BLaER1 treated with 17β-estradiol and CSF1 and Interleukin-3, amounts not matched to agents 10 nM and 100 nM (cell line): ENCODE results near the gene PSD.

Experiments
- H3K27ac ChIP-seq, 11 experiments: shearing (Covaris generic); formaldehyde crosslinking; 2 replicates each; pipeline ENCODE4 v1.8.1; 2022
- H3K27me3 ChIP-seq, 11 experiments: shearing (Covaris generic); formaldehyde crosslinking; 2 replicates each; pipeline ENCODE4 v1.8.1; 2022
- H3K36me3 ChIP-seq, 11 experiments: shearing (Covaris generic); formaldehyde crosslinking; 2 replicates each; pipeline ENCODE4 v1.8.1; 2022
- H3K4me1 ChIP-seq, 10 experiments: shearing (Covaris generic); formaldehyde crosslinking; 2 replicates each; pipeline ENCODE4 v1.8.1; 2022
- H3K4me2 ChIP-seq, 11 experiments: shearing (Covaris generic); formaldehyde crosslinking; 2 replicates each; pipeline ENCODE4 v1.8.1; 2022
- H3K4me3 ChIP-seq, 10 experiments: shearing (Covaris generic); formaldehyde crosslinking; 2 replicates each; pipeline ENCODE4 v1.8.1; 2022
- H3K9ac ChIP-seq, 11 experiments: shearing (Covaris generic); formaldehyde crosslinking; 2 replicates each; pipeline ENCODE4 v1.8.1; 2022
- H3K9me3 ChIP-seq, 11 experiments: shearing (Covaris generic); formaldehyde crosslinking; replicated peaks in 1 of 11; 2 replicates each; pipeline ENCODE4 v1.8.1; 2022
- H4K20me1 ChIP-seq, 11 experiments: shearing (Covaris generic); formaldehyde crosslinking; 2 replicates each; pipeline ENCODE4 v1.8.1; 2022
- Cebpa-rat ChIP-seq, 11 experiments: shearing (Covaris generic); IDR thresholded peaks; 2 replicates each; pipeline ENCODE4 v1.8.1; 2022

Gene PSD

DNA sequence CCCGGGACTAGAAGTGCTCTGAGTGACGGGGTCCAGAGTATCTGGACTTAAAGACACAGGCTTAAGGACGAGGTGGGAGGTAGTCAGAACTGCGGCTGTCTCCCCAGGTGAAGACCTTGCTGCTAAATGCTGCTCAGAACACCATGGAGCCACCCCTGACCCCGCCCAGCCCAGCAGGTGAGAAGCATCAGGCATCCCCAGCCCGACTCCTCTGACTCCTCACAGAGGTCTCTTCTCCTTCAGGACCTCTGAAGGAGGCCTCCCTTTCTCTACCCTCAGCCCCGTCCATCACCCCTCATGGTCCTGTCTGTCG lies 17.3 kb downstream of the PSD start:
- no peak overlapping the region; a peak in 1 of 22 replicates for H3K4me2 ChIP-seq
- H3K36me3 ChIP-seq: peaks cover 13 to 68% (median 38%) of the 10 kb centered on the region in 11 experiments; a peak in 21 of 22 replicates
- no peak overlapping the region for H3K27ac ChIP-seq
- peaks cover 0 to 96% (median 30%) of the 10 kb centered on the region in 11 experiments; a peak in 16 of 22 replicates for H4K20me1 ChIP-seq
- H3K4me3 ChIP-seq: no peak overlapping the region
- no peak for TF ChIP-seq Cebpa-rat (IDR thresholded peaks at IDR 0.05)
- H3K9ac ChIP-seq: 0 out of 22 replicates have a peak overlapping the region, but pooled peaks of 1 of the 11 experiments have one; percentile 38
- H3K9me3 ChIP-seq: no peaks in the 10 kb centered on the region
- peaks cover 0 to 5% (median 0%) of the 10 kb centered on the region in 11 experiments; a peak in 1 of 22 replicates for H3K27me3 ChIP-seq
- H3K4me1 ChIP-seq: peaks cover 23 to 39% (median 28%) of the 10 kb centered on the region in 10 experiments

DNA sequence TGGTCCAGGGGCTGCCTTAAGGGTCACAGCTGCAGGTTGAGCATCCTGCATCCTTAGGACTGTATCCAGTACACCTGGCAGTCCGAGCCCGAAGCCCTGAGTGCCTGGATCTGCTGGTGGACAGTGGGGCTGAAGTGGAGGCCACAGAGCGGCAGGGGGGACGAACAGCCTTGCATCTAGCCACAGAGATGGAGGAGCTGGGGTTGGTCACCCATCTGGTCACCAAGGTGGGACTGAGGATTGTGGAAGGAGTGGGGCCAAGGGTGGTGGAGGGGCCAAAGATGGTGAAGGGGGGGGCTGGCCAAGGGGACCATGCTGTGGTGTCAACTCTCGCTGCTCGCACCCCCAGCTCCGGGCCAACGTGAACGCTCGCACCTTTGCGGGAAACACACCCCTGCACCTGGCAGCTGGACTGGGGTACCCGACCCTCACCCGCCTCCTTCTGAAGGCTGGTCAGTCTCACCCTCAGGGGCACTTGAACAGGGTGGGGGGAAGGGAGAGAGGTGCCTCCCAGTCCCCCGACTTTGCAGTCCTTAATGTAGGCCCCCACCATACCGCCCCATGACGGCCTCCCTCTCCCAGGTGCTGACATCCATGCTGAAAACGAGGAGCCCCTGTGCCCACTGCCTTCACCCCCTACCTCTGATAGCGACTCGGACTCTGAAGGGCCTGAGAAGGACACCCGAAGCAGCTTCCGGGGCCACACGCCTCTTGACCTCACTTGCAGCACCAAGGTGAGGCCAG lies 17.8 kb downstream of the PSD start:
- Histone ChIP-seq H3K4me1 (peaks cover 29 to 41% (median 34%) of the 10 kb centered on the region in 10 experiments), H3K27me3 (peaks cover 0 to under 1% (median 0%) of the 10 kb centered on the region in 11 experiments; a peak in 1 of 22 replicates), H3K36me3 (peaks cover 13 to 69% (median 38%) of the 10 kb centered on the region in 11 experiments; a peak in 21 of 22 replicates), H3K9me3 (no peaks in the 10 kb centered on the region), H4K20me1 (peaks cover 0 to 92% (median 32%) of the 10 kb centered on the region in 11 experiments; a peak in 16 of 22 replicates), H3K9ac (peak overlapping the region in 2 of 11 experiments; percentile 38 to 78; a peak in 1 of 22 replicates), H3K27ac (no peak overlapping the region), H3K4me2 (peak overlapping the region in 2 of 11 experiments; percentile 96 to 100; a peak in 2 of 22 replicates), H3K4me3 (no peak overlapping the region)
- no peak for TF ChIP-seq Cebpa-rat (IDR thresholded peaks at IDR 0.05)

- H4K20me1 ChIP-seq: peaks cover 0 to 85% (median 32%) of the 10 kb centered on the region in 11 experiments; a peak in 16 of 22 replicates
- peak overlapping the region in 2 of 11 experiments; percentile 25 to 74; a peak in 3 of 22 replicates for H3K27ac ChIP-seq
- H3K9me3 ChIP-seq: no peaks in the 10 kb centered on the region
- no peaks in the 10 kb centered on the region for H3K27me3 ChIP-seq
- H3K36me3 ChIP-seq: peaks cover 13 to 69% (median 38%) of the 10 kb centered on the region in 11 experiments; a peak in 21 of 22 replicates
- H3K9ac ChIP-seq: peak overlapping the region; percentile 68 to 85 (median 77); a peak in 20 of 22 replicates
- peak overlapping the region in 8 of 10 experiments; percentile 48 to 75 (median 64); a peak in 9 of 20 replicates for H3K4me3 ChIP-seq
- no peak for TF ChIP-seq Cebpa-rat (IDR thresholded peaks at IDR 0.05)
- peak overlapping the region; percentile 81 to 100 (median 90) for H3K4me2 ChIP-seq
- peaks cover 31 to 41% (median 36%) of the 10 kb centered on the region in 10 experiments for H3K4me1 ChIP-seq
Observed at GRCh38 chr10:102400076-102400475, 18.5 kb downstream of the PSD start.

DNA sequence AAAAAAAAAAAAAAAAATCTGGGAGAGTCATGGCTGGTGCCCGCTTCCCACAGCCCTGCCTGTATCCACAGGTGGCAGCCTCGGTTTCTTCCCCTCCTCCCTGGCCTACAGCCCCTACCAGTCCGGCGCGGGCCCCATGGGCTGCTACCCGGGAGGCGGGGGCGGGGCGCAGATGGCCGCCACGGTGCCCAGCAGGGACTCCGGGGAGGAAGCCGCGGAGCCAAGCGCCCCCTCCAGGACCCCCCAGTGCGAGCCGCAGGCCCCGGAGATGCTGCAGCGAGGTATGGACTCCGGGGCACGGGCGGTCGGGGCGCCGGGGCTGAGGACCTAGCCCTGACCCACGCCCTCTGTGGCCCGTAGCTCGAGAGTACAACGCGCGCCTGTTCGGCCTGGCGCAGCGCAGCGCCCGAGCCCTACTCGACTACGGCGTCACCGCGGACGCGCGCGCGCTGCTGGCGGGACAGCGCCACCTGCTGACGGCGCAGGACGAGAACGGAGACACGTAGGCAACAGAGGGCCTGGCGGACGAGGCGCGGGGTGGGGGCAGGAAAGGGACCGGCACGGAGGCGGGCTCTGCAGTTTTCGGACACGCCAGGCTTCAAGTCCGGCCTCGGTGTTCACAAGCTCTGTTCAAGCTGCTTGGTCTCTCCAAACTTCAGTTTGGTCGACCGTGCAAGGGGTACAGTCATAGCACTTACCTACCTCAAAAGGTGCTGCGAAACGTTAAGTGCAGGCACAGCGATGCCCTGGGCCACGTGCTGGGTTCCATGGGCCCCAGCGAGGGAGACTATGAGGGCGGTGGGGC lies 19.2 kb downstream of the PSD start:
- Histone ChIP-seq H3K27ac (peak overlapping the region in 10 of 11 experiments; percentile 48 to 74 (median 61); a peak in 21 of 22 replicates), H3K36me3 (peaks cover 13 to 69% (median 38%) of the 10 kb centered on the region in 11 experiments; a peak in 21 of 22 replicates), H3K4me3 (peak overlapping the region; percentile 48 to 75 (median 64)), H3K4me1 (peaks cover 31 to 43% (median 40%) of the 10 kb centered on the region in 10 experiments), H3K27me3 (no peaks in the 10 kb centered on the region), H3K9ac (peak overlapping the region; percentile 68 to 85 (median 77)), H4K20me1 (peaks cover 0 to 80% (median 32%) of the 10 kb centered on the region in 11 experiments; a peak in 16 of 22 replicates), H3K4me2 (peak overlapping the region; percentile 81 to 100 (median 90)), H3K9me3 (no peaks in the 10 kb centered on the region)
- TF ChIP-seq Cebpa-rat (IDR thresholded peaks at IDR 0.05): no peak

DNA sequence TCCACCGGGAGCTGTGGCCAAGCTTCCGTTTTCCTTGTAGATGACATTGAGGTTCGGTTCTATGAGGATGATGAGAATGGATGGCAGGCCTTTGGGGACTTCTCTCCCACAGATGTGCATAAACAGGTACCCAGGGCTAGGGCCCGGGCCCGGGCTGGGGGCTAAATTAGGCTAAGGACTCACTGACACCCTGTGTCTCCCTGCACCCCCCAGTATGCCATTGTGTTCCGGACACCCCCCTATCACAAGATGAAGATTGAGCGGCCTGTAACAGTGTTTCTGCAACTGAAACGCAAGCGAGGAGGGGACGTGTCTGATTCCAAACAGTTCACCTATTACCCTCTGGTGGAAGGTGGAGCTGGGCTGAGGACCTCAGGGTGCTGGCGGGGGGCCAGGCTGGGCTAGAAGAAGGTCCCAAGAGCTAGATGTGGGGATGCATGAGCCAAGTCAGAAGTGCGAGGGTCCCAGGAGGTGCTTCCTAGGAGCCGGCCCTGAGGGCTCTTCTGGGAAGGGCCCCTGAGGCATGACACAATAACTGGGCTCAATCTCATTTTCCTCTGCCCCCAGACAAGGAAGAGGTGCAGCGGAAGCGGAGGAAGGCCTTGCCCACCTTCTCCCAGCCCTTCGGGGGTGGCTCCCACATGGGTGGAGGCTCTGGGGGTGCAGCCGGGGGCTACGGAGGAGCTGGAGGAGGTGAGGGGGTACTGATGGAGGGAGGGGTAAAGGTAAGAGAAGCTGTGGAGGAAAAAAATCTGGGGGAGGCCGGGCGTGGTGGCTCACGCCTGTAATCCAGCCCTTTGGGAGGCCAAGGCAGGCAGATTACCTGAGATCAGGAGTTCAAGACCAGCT lies 20.2 kb downstream of the PSD start:
- Histone ChIP-seq H3K27ac (peak overlapping the region in 3 of 11 experiments; percentile 69 to 74 (median 70); a peak in 4 of 22 replicates), H3K9ac (peak overlapping the region; percentile 68 to 85 (median 77); a peak in 21 of 22 replicates), H4K20me1 (peaks cover 0 to 69% (median 25%) of the 10 kb centered on the region in 11 experiments; a peak in 16 of 22 replicates), H3K4me1 (peaks cover 35 to 47% (median 43%) of the 10 kb centered on the region in 10 experiments), H3K9me3 (no peaks in the 10 kb centered on the region), H3K36me3 (peaks cover 13 to 66% (median 38%) of the 10 kb centered on the region in 11 experiments; a peak in 21 of 22 replicates), H3K27me3 (no peaks in the 10 kb centered on the region), H3K4me3 (peak overlapping the region in 8 of 10 experiments; percentile 48 to 75 (median 63); a peak in 14 of 20 replicates), H3K4me2 (peak overlapping the region; percentile 81 to 100 (median 90))
- TF ChIP-seq Cebpa-rat (IDR thresholded peaks at IDR 0.05): no peak

GRCh38 chr10:102397222-102398171 lies 21.1 kb downstream of the PSD start:
- H3K9ac ChIP-seq: peak overlapping the region in 6 of 11 experiments; percentile 84 to 97 (median 89); a peak in 8 of 22 replicates

More at GRCh38 chr10:102397222-102398171, 21.1 kb downstream of the PSD start:
- H3K27ac ChIP-seq: peak overlapping the region in 1 of 11 experiments; percentile 97; a peak in 1 of 22 replicates
- peaks cover 0 to 60% (median 22%) of the 10 kb centered on the region in 11 experiments; a peak in 15 of 22 replicates for H4K20me1 ChIP-seq
- 0 out of 22 replicates have a peak, but pooled peaks of 1 of the 11 experiments have one; percentile 33 for TF ChIP-seq Cebpa-rat (IDR thresholded peaks at IDR 0.05)
- peak overlapping the region in 4 of 10 experiments; percentile 69 to 91 (median 76); a peak in 7 of 20 replicates for H3K4me3 ChIP-seq
- peak overlapping the region; percentile 86 to 100 (median 97); a peak in 14 of 22 replicates for H3K4me2 ChIP-seq
- peaks cover 42 to 53% (median 50%) of the 10 kb centered on the region in 10 experiments for H3K4me1 ChIP-seq
- H3K36me3 ChIP-seq: peaks cover 13 to 57% (median 38%) of the 10 kb centered on the region in 11 experiments; a peak in 21 of 22 replicates
- H3K27me3 ChIP-seq: no peaks in the 10 kb centered on the region
- H3K9me3 ChIP-seq: no peaks in the 10 kb centered on the region
